GM19463 (cell line): ENCODE results near the gene KCNIP4.
A peak's percentile ranks its signal among the peaks of the same experiment; 100 is the strongest.
"Not testable (repeated sequence)": the region's sequence is repeated elsewhere in the genome, so short reads cannot be mapped to it uniquely, and the experiment has no call there.

Experiments used
- ATAC-seq: cut with Tn5 transposase; IDR thresholded peaks from one replicate; pipeline ENCODE4 v1.9.1; 2021; ENCODE audit warnings: mild to moderate bottlenecking, moderate library complexity; ENCODE audit not compliant: unreplicated experiment

KCNIP4 gene

GRCh38 chr4:21948347-21949072 lies at the start of gene KCNIP4:
Gene KCNIP4, minus strand, starts transcription at chr4:21948772.
- ATAC-seq = peak; percentile 75

GRCh38 chr4:21996618-21997017 lies 48.0 kb upstream of the KCNIP4 start:
- ATAC-seq = not testable (repeated sequence)

- ATAC-seq = no peak
Measured at GRCh38 chr4:21992330-21992729, 43.8 kb upstream of the KCNIP4 start.

GRCh38 chr4:21991562-21991961 lies 43.0 kb upstream of the KCNIP4 start:
- ATAC-seq = no peak

GRCh38 chr4:21991050-21991449 lies 42.5 kb upstream of the KCNIP4 start:
- no peak for ATAC-seq

- ATAC-seq = no peak
Measured at GRCh38 chr4:21989351-21989750, 40.8 kb upstream of the KCNIP4 start.

GRCh38 chr4:21986307-21986706 lies 37.7 kb upstream of the KCNIP4 start:
- ATAC-seq = no peak

- no peak for ATAC-seq
Measured at GRCh38 chr4:21982087-21982486, 33.5 kb upstream of the KCNIP4 start.

GRCh38 chr4:21979196-21979595 lies 30.6 kb upstream of the KCNIP4 start:
- no peak for ATAC-seq

GRCh38 chr4:21976166-21976565 lies 27.6 kb upstream of the KCNIP4 start:
- no peak for ATAC-seq

GRCh38 chr4:21973850-21974249 lies 25.3 kb upstream of the KCNIP4 start:
- ATAC-seq = no peak

- ATAC-seq = no peak
Measured at GRCh38 chr4:21964762-21965319, 16.3 kb upstream of the KCNIP4 start.

GRCh38 chr4:21962691-21963090 lies 14.1 kb upstream of the KCNIP4 start:
- no peak for ATAC-seq

GRCh38 chr4:21960793-21961192 lies 12.2 kb upstream of the KCNIP4 start:
- no peak for ATAC-seq

GRCh38 chr4:21954916-21955315 lies 6.3 kb upstream of the KCNIP4 start:
- no peak for ATAC-seq

- ATAC-seq = no peak
Measured at GRCh38 chr4:21953653-21954052, 5.1 kb upstream of the KCNIP4 start.

- ATAC-seq = no peak
Measured at GRCh38 chr4:21952549-21952948, 4.0 kb upstream of the KCNIP4 start.

- no peak for ATAC-seq
Measured at GRCh38 chr4:21949073-21949457, 493 bp upstream of the KCNIP4 start.

GRCh38 chr4:21947791-21948346 lies 703 bp downstream of the KCNIP4 start:
- ATAC-seq = no peak

GRCh38 chr4:21946858-21947257 lies 1.7 kb downstream of the KCNIP4 start:
- no peak for ATAC-seq

- ATAC-seq = no peak
Measured at GRCh38 chr4:21921526-21922180, 26.9 kb downstream of the KCNIP4 start.

- ATAC-seq = no peak
Measured at GRCh38 chr4:21915761-21916160, 32.8 kb downstream of the KCNIP4 start.
